SK-N-SH (cell line): Measurements from ENCODE around the gene CD38. TPM values are rescaled to one million over a fixed set of nuclear protein-coding genes. Genes with fewer than 3 reads are reported as not detected.

Experiments
- CTCF ChIA-PET: fragments of 300-600, 350-600 bp; formaldehyde crosslinking; extraction: SDS; loops from one replicate; lab custom pipeline; 2021; lab: Yijun Ruan, JAX
- POLR2A ChIA-PET: fragments of 350-600 bp; sonication (Branson Sonifier 250); formaldehyde crosslinking; extraction: SDS; loops from one replicate; lab custom pipeline; 2020; ENCODE audit warnings: antibody characterized with exemption, inconsistent platforms; lab: Yijun Ruan, JAX
- DNase-seq: peaks from one replicate; pipeline ENCODE4 v3.0.0; 2012
- H2AFZ ChIP-seq: fragments of 200-600 bp; sonication (generic); 2 replicates; pipeline ENCODE4 v1.8.1; 2016; ENCODE audit warnings: antibody characterized with exemption, mild to moderate bottlenecking, low read depth
- H3F3A ChIP-seq: fragments of 200-600 bp; sonication (generic); replicated peaks from 2 replicates; pipeline ENCODE3; 2016; ENCODE audit warnings: antibody characterized with exemption, mild to moderate bottlenecking; ENCODE audit not compliant: insufficient read depth
- H3K27ac ChIP-seq, 2 experiments: fragments of 200-500 bp in 1 of 2; fragments of 200-600 bp in 1 of 2; sonication (Bioruptor generic) in 1 of 2; sonication (generic), shearing (Covaris generic) in 1 of 2; 2 replicates each; pipeline versions ENCODE4 v1.5.1 to v1.6.1; 2014 to 2016; ENCODE audit warnings: low read depth in 2 of 2, inconsistent platforms in 1 of 2, low read length in 1 of 2, mild to moderate bottlenecking in 1 of 2, mixed read lengths in 1 of 2
- H3K27me3 ChIP-seq: fragments of 200-600 bp; sonication (generic), shearing (Covaris generic); 2 replicates; pipeline ENCODE4 v1.6.1; 2016; ENCODE audit warnings: mixed run types; ENCODE audit not compliant: insufficient read depth
- H3K36me3 ChIP-seq, 2 experiments: fragments of 200-500 bp in 1 of 2; fragments of 200-600 bp in 1 of 2; sonication (Bioruptor generic) in 1 of 2; sonication (generic) in 1 of 2; replicated peaks in 1 of 2; 2 replicates each; pipeline versions ENCODE3 to v1.5.1; 2014 to 2016; ENCODE audit warnings: low read length in 1 of 2, mild to moderate bottlenecking in 1 of 2; ENCODE audit not compliant: insufficient read depth in 2 of 2, control insufficient read depth in 1 of 2
- H3K4me1 ChIP-seq, 2 experiments: fragments of 200-500 bp in 1 of 2; fragments of 200-600 bp in 1 of 2; sonication (Bioruptor generic) in 1 of 2; sonication (generic), shearing (Covaris generic) in 1 of 2; 2 replicates each; pipeline versions ENCODE4 v1.5.1 to v1.6.1; 2014 to 2016; ENCODE audit warnings: low read depth in 1 of 2, low read length in 1 of 2, mixed run types in 1 of 2; ENCODE audit not compliant: insufficient read depth in 2 of 2, control insufficient read depth in 1 of 2
- H3K4me2 ChIP-seq: fragments of 200-600 bp; sonication (generic), shearing (Covaris generic); 2 replicates; pipeline ENCODE4 v1.6.1; 2017; ENCODE audit warnings: mixed run types
- H3K4me3 ChIP-seq, 2 experiments: fragments of 200-500 bp in 1 of 2; fragments of 200-600 bp in 1 of 2; sonication (Bioruptor generic) in 1 of 2; sonication (generic), shearing (Covaris generic) in 1 of 2; 2 replicates each; pipeline versions ENCODE4 v1.5.1 to v1.8.1; 2014 to 2016; ENCODE audit warnings: low read depth in 2 of 2, inconsistent platforms in 1 of 2, low read length in 1 of 2, mild to moderate bottlenecking in 1 of 2, mixed read lengths in 1 of 2, moderate library complexity in 1 of 2
- H3K79me2 ChIP-seq: fragments of 200-600 bp; sonication (generic); 2 replicates; pipeline ENCODE4 v1.8.1; 2017; ENCODE audit warnings: mild to moderate bottlenecking; ENCODE audit not compliant: insufficient read depth
- H3K9ac ChIP-seq: fragments of 200-600 bp; sonication (generic); 2 replicates; pipeline ENCODE4 v1.6.1; 2017; ENCODE audit warnings: mixed run types
- H3K9me2 ChIP-seq: fragments of 200-600 bp; sonication (generic); 2 replicates; pipeline ENCODE4 v1.6.1; 2017; ENCODE audit warnings: mixed run types
- H3K9me3 ChIP-seq: fragments of 200-600 bp; sonication (generic); 2 replicates; pipeline ENCODE4 v1.6.1; 2017; ENCODE audit warnings: mixed run types, mild to moderate bottlenecking, moderate library complexity
- H4K20me1 ChIP-seq: fragments of 200-600 bp; sonication (generic); 2 replicates; pipeline ENCODE4 v1.6.1; 2017; ENCODE audit warnings: mild to moderate bottlenecking, mixed run types; ENCODE audit not compliant: insufficient read depth
- CTCF ChIP-seq: fragments of 200-600 bp; sonication (generic); IDR thresholded peaks from 2 replicates; pipeline ENCODE4 v1.6.1; 2017; ENCODE audit warnings: antibody characterized with exemption, mild to moderate bottlenecking, moderate library complexity
- ELF1 ChIP-seq: IDR thresholded peaks from 2 replicates; pipeline ENCODE4 v1.4.0; 2012
- GABPA ChIP-seq: IDR thresholded peaks from 2 replicates; pipeline ENCODE4 v1.4.0; 2012; ENCODE audit warnings: low read depth, mild to moderate bottlenecking
- JUND ChIP-seq: IDR thresholded peaks from 2 replicates; pipeline ENCODE4 v1.4.0; 2012
- NRF1 ChIP-seq: IDR thresholded peaks from 2 replicates; pipeline ENCODE4 v1.6.1; 2012; ENCODE audit warnings: low read depth, mild to moderate bottlenecking, low read length
- PBX3 ChIP-seq: IDR thresholded peaks from 2 replicates; pipeline ENCODE4; 2012
- RXRA ChIP-seq: IDR thresholded peaks from 2 replicates; pipeline ENCODE4 v1.4.0; 2012; ENCODE audit warnings: low read depth, mild to moderate bottlenecking, borderline replicate concordance
- TCF12 ChIP-seq: IDR thresholded peaks from 2 replicates; pipeline ENCODE4 v1.4.0; 2012
- WGBS: methylation state at CpG from one replicate; pipeline ENCODE4 v1.1.6; 2017; ENCODE audit warnings: low lambda C conversion rate; 5-methylcytosine and 5-hydroxymethylcytosine counted together
- polyA plus RNA-seq, 3 experiments: library from polyadenylated mRNA; depleted of rRNA; stranded (reverse); fragments of >200 nt; gene quantifications; 2 replicates each; pipeline ENCODE4 v1.2.3, GENCODE V29; 2012
- TF ChIP-seq, protein P1 (sequence below): IDR thresholded peaks from 2 replicates; pipeline ENCODE4 v1.6.1; 2012; ENCODE audit warnings: mild to moderate bottlenecking, low read depth, low read length, moderate library complexity
- TF ChIP-seq, protein P2 (sequence below): IDR thresholded peaks from 2 replicates; pipeline ENCODE4 v1.4.0; 2012; ENCODE audit warnings: low read depth

Gene CD38
- polyA plus RNA-seq, 1 of the 3 experiments (the other 2 are of a cell fraction), result 0.02 TPM

- no peak for DNase-seq
- no peaks in the 10 kb centered on the region for H3K79me2 ChIP-seq
- ChIA-PET CTCF (interaction anchor here (2.1 to 9.4 kb wide), 4 partner anchors 7 to 127 kb away, joined by 9 to 133 read pairs (median 22); no protein-coding TSS in a partner anchor), POLR2A (no interaction called here)
- no peak overlapping the region for H3K4me3 ChIP-seq
- no peaks in the 10 kb centered on the region for H4K20me1 ChIP-seq
- no peak for TF ChIP-seq PBX3
- TF ChIP-seq TCF12, result no peak
- TF ChIP-seq ELF1, result no peak
- no peak for TF ChIP-seq GABPA
- TF ChIP-seq, protein P1, sequence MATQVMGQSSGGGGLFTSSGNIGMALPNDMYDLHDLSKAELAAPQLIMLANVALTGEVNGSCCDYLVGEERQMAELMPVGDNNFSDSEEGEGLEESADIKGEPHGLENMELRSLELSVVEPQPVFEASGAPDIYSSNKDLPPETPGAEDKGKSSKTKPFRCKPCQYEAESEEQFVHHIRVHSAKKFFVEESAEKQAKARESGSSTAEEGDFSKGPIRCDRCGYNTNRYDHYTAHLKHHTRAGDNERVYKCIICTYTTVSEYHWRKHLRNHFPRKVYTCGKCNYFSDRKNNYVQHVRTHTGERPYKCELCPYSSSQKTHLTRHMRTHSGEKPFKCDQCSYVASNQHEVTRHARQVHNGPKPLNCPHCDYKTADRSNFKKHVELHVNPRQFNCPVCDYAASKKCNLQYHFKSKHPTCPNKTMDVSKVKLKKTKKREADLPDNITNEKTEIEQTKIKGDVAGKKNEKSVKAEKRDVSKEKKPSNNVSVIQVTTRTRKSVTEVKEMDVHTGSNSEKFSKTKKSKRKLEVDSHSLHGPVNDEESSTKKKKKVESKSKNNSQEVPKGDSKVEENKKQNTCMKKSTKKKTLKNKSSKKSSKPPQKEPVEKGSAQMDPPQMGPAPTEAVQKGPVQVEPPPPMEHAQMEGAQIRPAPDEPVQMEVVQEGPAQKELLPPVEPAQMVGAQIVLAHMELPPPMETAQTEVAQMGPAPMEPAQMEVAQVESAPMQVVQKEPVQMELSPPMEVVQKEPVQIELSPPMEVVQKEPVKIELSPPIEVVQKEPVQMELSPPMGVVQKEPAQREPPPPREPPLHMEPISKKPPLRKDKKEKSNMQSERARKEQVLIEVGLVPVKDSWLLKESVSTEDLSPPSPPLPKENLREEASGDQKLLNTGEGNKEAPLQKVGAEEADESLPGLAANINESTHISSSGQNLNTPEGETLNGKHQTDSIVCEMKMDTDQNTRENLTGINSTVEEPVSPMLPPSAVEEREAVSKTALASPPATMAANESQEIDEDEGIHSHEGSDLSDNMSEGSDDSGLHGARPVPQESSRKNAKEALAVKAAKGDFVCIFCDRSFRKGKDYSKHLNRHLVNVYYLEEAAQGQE, result no peak
- no peaks in the 10 kb centered on the region for H3K9me3 ChIP-seq
- no peak overlapping the region for H2AFZ ChIP-seq
- no peaks in the 10 kb centered on the region; a peak in 1 of 4 replicates for H3K4me1 ChIP-seq
- 49% methylated on average over 4 of the region's 4 CpGs for WGBS
- H3F3A ChIP-seq, result no peaks in the 10 kb centered on the region
- no peak overlapping the region for H3K9ac ChIP-seq
- H3K9me2 ChIP-seq, result no peaks in the 10 kb centered on the region
- H3K36me3 ChIP-seq, result no peaks in the 10 kb centered on the region
- no peaks in the 10 kb centered on the region for H3K27me3 ChIP-seq
- H3K4me2 ChIP-seq, result no peak overlapping the region
- no peak overlapping the region for H3K27ac ChIP-seq
These were observed 96.5 kb downstream of the CD38 start for GRCh38 chr4:15874671-15875070.

DNA sequence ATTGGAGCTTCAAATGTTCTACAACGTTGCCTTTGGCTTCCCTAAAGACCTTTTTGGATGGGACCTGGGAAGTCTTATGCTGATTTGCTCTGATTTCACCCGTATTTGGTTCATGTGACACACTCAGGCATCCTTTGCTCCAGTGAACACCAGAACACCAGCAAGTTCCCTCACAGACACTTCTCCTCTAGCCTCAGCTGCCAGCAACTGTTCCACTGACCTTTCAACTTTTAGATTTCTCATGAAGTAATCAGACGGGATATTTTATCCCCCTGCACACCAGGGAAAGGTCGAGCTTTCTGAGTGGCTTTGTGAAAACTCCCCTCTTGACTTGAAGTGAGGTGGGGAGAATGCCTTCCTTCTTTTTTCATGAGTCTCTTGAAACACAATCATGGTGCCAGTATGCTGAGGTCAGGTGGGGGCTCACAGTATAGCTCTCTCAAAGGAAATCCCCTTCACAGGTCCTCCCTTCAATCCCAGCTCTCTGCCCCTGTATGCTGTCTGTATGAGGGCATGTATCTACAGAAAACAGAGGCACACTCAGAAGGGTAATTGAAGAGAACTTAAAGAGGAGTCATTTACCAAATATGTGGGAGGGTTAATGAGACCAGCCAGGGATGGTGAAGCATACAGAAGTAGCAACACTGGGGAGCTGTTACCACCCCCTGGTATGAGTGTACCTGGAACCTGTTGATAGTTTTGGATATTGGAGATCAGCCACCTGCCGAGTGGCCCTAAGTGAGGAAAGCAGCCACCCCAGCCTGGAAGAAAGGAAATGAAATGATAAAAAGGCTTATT is 97.7 kb downstream of the CD38 start:
- Histone ChIP-seq H3K4me3 (no peak overlapping the region), H4K20me1 (no peaks in the 10 kb centered on the region), H3K9me3 (no peaks in the 10 kb centered on the region), H3F3A (no peaks in the 10 kb centered on the region), H3K36me3 (no peaks in the 10 kb centered on the region), H3K9me2 (no peaks in the 10 kb centered on the region), H3K9ac (no peak overlapping the region), H3K27ac (no peak overlapping the region), H3K4me1 (no peaks in the 10 kb centered on the region; a peak in 2 of 4 replicates), H3K27me3 (no peaks in the 10 kb centered on the region), H3K79me2 (no peaks in the 10 kb centered on the region), H2AFZ (no peak overlapping the region), H3K4me2 (no peak overlapping the region)
- ChIA-PET CTCF (interaction anchor here (2.1 to 9.4 kb wide), 3 partner anchors 68 to 126 kb away, joined by 9 to 133 read pairs (median 10); no protein-coding TSS in a partner anchor), POLR2A (no interaction called here)
- TF ChIP-seq TCF12, result no peak
- TF ChIP-seq RXRA, result no peak
- TF ChIP-seq, protein P2, sequence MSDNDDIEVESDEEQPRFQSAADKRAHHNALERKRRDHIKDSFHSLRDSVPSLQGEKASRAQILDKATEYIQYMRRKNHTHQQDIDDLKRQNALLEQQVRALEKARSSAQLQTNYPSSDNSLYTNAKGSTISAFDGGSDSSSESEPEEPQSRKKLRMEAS, result no peak
- TF ChIP-seq JUND, result no peak
- no peak for TF ChIP-seq CTCF
- no peak for TF ChIP-seq NRF1
- DNase-seq, result no peak
- 35% methylated on average over 5 of the region's 5 CpGs for WGBS
